ENCODE measurements around the gene PFDN6. TPM values are rescaled to one million over a fixed set of nuclear protein-coding genes. Genes with fewer than 3 reads are reported as not detected.

Gene PFDN6
- total and polyA plus RNA-seq, 2 of the 13 experiments (the other 11 are each of a cell fraction or from before 2014, with no cell fraction given) = 75.5 to 87.0 TPM

GRCh38 chr6:33297406-33297955, 8.1 kb downstream of the PFDN6 start:
- peak overlapping the region; percentile 75 to 88 (median 79) for H3K4me3 ChIP-seq (replicated peaks in 1 of 3; ENCODE audit: insufficient read depth in 1 of 3, low read depth in 2 of 3, low read length in 3 of 3)
- ChIA-PET CTCF (ENCODE audit: low intra/inter-chr PET ratio, low total read pairs) (interaction anchor here (1.2 to 3.3 kb wide), 3 partner anchors 8 to 94 kb away, joined by 3 to 52 read pairs (median 3); partner anchors contain the start of genes KIFC1, PFDN6 and WDR46), POLR2A (interaction anchor here (1.1 to 3.3 kb wide), 11 partner anchors 9 to 325 kb away, joined by 3 to 40 read pairs (median 8); partner anchors contain the start of genes B3GALT4, HSD17B8, PFDN6 and RPS18)
- H2AFZ ChIP-seq (ENCODE audit: low read length) = no peak overlapping the region
- no TSS peak for BruUV-seq (replicated peaks)
- H3K4me2 ChIP-seq (ENCODE audit: low read depth, low read length) = peak overlapping the region; percentile 92
- no peak for DNase-seq (ENCODE audit: low spot score)
- H3K27me3 ChIP-seq (ENCODE audit: control insufficient read depth in 1 of 2, insufficient read depth in 2 of 2, low read length in 2 of 2) = no peaks in the 10 kb centered on the region; a peak in 1 of 5 replicates
- H3K79me2 ChIP-seq (ENCODE audit: insufficient read depth, low read length) = peaks cover 12% of the 10 kb centered on the region
- peak overlapping the region; percentile 58 for H3K9ac ChIP-seq (ENCODE audit: insufficient read depth, low read depth, low read length)
- H3K27ac ChIP-seq (ENCODE audit: extremely low read length, insufficient read depth, low read length) = peak overlapping the region; percentile 93
- WGBS (ENCODE audit: low lambda C conversion rate) = 8% methylated on average over 10 of the region's 16 CpGs
- H3K9me3 ChIP-seq (ENCODE audit: low read length) = no peaks in the 10 kb centered on the region
- intact Hi-C loops (cut with micrococcal nuclease; ENCODE audit: unreplicated experiment) = no loop called here
- peaks cover 27% of the 10 kb centered on the region for H3K4me1 ChIP-seq (ENCODE audit: insufficient read depth, low read length)
- H3K36me3 ChIP-seq (replicated peaks in 1 of 2; ENCODE audit: control insufficient read depth in 1 of 2, insufficient read depth in 2 of 2, low read length in 2 of 2) = peaks cover 5 to 12% of the 10 kb centered on the region in 2 experiments; a peak in 3 of 5 replicates
- in situ Hi-C loops (cut with HindIII; ENCODE audit: extremely low pct_ligation_motif_present, low pct_unique_long_range_greater_than_20kb) = loop anchor here (5.0 to 25.0 kb wide), 2 partner anchors 95 to 115 kb away; partner anchors contain the start of genes CUTA, HSD17B8, PHF1 and RXRB
- peak; percentile 45 for ATAC-seq
- no peaks in the 10 kb centered on the region for H4K20me1 ChIP-seq (ENCODE audit: insufficient read depth, low read length)
- no peak for FAIRE-seq
- TF ChIP-seq ZNF577 (CRISPR knock-in tag; IDR thresholded peaks at IDR 0.05; ENCODE audit: borderline replicate concordance, low read depth) (no peak), ZNF841 (CRISPR knock-in tag; IDR thresholded peaks at IDR 0.05; ENCODE audit: borderline replicate concordance) (no peak), TBL1XR1 (IDR thresholded peaks at IDR 0.05; ENCODE audit: borderline replicate concordance, low read length, partially characterized antibody) (no peak), ZNF337 (CRISPR knock-in tag; IDR thresholded peaks at IDR 0.05; ENCODE audit: borderline replicate concordance, low read depth) (no peak), SALL2 (CRISPR knock-in tag; IDR thresholded peaks at IDR 0.05) (no peak), ZNF552 (CRISPR knock-in tag; IDR thresholded peaks at IDR 0.05; ENCODE audit: borderline replicate concordance) (no peak), ZNF512B (CRISPR knock-in tag; IDR thresholded peaks at IDR 0.05; ENCODE audit: borderline replicate concordance) (no peak), RNF2 (conservative IDR thresholded peaks at IDR 0.05; ENCODE audit: low read depth) (no peak), ZNF343 (CRISPR knock-in tag; IDR thresholded peaks at IDR 0.05) (0 out of 2 replicates have a peak, but pooled peaks have one; percentile 28), ZNF891 (CRISPR knock-in tag; IDR thresholded peaks at IDR 0.05) (peak; percentile 82; the same call in 1 of the 2 replicates), LCORL (IDR thresholded peaks at IDR 0.05) (no peak), LCORL (CRISPR knock-in tag; IDR thresholded peaks at IDR 0.05) (peak; percentile 73), EED (CRISPR knock-in tag; IDR thresholded peaks at IDR 0.05) (no peak), HES4 (CRISPR knock-in tag; IDR thresholded peaks at IDR 0.05; ENCODE audit: borderline replicate concordance) (no peak), MBNL3 (CRISPR knock-in tag; conservative IDR thresholded peaks at IDR 0.05) (no peak), HNF1B (CRISPR knock-in tag; IDR thresholded peaks at IDR 0.05) (peak; percentile 6; the same call in 1 of the 2 replicates), MXI1 (IDR thresholded peaks at IDR 0.05; ENCODE audit: borderline replicate concordance, low read depth, low read length) (0 out of 3 replicates have a peak, but pooled peaks have one; percentile 17), DMTF1 (CRISPR knock-in tag; IDR thresholded peaks at IDR 0.05) (no peak)
